HG02623 (cell line): ENCODE data around the gene IGBP1.
"Not testable (repeated sequence)": the region's sequence is repeated elsewhere in the genome, so short reads cannot be mapped to it uniquely, and the experiment has no call there.

Experiments
- ATAC-seq: cut with Tn5 transposase; IDR thresholded peaks from one replicate; pipeline ENCODE4 v1.9.1; 2021; ENCODE audit warnings: moderate library complexity; ENCODE audit not compliant: unreplicated experiment

IGBP1 gene

GRCh38 chrX:70133303-70134115, at the start of gene IGBP1:
Gene IGBP1, plus strand, starts transcription at chrX:70133447. Its CDS starts 501 bp downstream, at chrX:70133948.
- peak; percentile 80 for ATAC-seq

GRCh38 chrX:70084592-70085240, 48.5 kb upstream of the IGBP1 start:
- no peak for ATAC-seq

- no peak for ATAC-seq
Measured at GRCh38 chrX:70087857-70088630, 45.2 kb upstream of the IGBP1 start.

GRCh38 chrX:70088751-70089150, 44.5 kb upstream of the IGBP1 start:
- ATAC-seq, result no peak

- no peak for ATAC-seq
Measured at GRCh38 chrX:70089604-70090297, 43.5 kb upstream of the IGBP1 start.

GRCh38 chrX:70092247-70092646, 41.0 kb upstream of the IGBP1 start:
- ATAC-seq, result peak; percentile 69

- no peak for ATAC-seq
Measured at GRCh38 chrX:70096052-70096451, 37.2 kb upstream of the IGBP1 start.

- ATAC-seq, result no peak
Measured at GRCh38 chrX:70105229-70105628, 28.0 kb upstream of the IGBP1 start.

GRCh38 chrX:70111436-70112026, 21.7 kb upstream of the IGBP1 start:
- not testable (repeated sequence) for ATAC-seq

- no peak for ATAC-seq
Measured at GRCh38 chrX:70117738-70118137, 15.5 kb upstream of the IGBP1 start.

GRCh38 chrX:70123014-70123413, 10.2 kb upstream of the IGBP1 start:
- ATAC-seq, result not testable (repeated sequence)

GRCh38 chrX:70124678-70125077, 8.6 kb upstream of the IGBP1 start:
- ATAC-seq, result no peak

GRCh38 chrX:70128071-70128470, 5.2 kb upstream of the IGBP1 start:
- no peak for ATAC-seq

GRCh38 chrX:70129816-70130215, 3.4 kb upstream of the IGBP1 start:
- ATAC-seq, result no peak

GRCh38 chrX:70132224-70132623, 1.0 kb upstream of the IGBP1 start:
- no peak for ATAC-seq

- no peak for ATAC-seq
Measured at GRCh38 chrX:70132877-70133302, 357 bp upstream of the IGBP1 start.

- peak; percentile 13 for ATAC-seq
Measured at GRCh38 chrX:70134116-70134477, 850 bp downstream of the IGBP1 start.

GRCh38 chrX:70138622-70139021, 5.4 kb downstream of the IGBP1 start:
- ATAC-seq, result no peak

- ATAC-seq, result no peak
Measured at GRCh38 chrX:70139736-70140135, 6.5 kb downstream of the IGBP1 start.

- ATAC-seq, result no peak
Measured at GRCh38 chrX:70141373-70141772, 8.1 kb downstream of the IGBP1 start.
